Activated gamma-delta T cell treated with anti-CD3 and anti-CD28 coated beads, Interleukin-2, amount 50 U/mL, for 16 hours (primary cell): Measurements from ENCODE around the gene RRP1.

Source experiments
- DNase-seq: peaks from one replicate; pipeline ENCODE4 v3.0.0-alpha.2; 2020; ENCODE audit warnings: low read depth

The RRP1 gene, protein sequence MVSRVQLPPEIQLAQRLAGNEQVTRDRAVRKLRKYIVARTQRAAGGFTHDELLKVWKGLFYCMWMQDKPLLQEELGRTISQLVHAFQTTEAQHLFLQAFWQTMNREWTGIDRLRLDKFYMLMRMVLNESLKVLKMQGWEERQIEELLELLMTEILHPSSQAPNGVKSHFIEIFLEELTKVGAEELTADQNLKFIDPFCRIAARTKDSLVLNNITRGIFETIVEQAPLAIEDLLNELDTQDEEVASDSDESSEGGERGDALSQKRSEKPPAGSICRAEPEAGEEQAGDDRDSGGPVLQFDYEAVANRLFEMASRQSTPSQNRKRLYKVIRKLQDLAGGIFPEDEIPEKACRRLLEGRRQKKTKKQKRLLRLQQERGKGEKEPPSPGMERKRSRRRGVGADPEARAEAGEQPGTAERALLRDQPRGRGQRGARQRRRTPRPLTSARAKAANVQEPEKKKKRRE

DNA sequence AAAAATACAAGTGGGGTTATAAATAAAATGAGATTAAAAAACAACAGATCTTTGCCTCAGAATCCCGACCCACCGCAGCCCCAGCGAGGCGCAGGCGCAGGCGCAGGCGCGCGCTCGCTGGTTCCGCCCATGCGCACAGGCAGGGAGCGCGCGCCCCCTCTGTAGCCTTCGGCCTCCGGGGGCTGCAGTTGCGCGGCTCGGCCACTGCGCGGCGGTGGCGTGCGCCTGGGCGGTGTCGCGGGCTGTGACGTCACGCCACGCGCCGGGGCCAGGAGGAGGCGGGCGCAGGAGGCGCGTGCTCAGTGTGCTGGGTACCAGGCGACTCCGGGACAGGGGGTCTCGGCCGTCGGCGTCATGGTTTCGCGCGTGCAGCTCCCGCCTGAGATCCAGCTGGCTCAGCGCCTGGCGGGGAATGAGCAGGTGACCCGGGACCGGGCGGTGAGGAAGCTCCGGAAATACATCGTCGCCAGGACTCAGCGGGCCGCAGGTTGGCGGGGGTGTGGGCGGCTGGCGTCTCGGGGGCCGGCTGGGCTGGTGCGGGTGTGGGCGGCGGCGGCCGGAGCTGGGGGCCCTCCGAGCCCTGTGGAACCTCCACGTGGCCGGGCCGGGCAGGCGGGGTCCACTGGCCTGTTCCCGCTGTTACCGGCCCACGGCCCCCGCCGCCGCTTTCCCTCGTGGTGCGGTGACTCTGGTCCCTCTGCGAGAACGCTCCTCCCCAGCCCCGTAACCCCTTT lies at the start of gene RRP1:
Gene RRP1 (plus strand): TSS at position 302 of the 734 bp plus-strand sequence. CDS start 53 bp downstream, at position 355.
- peak; percentile 90 for DNase-seq

DNA sequence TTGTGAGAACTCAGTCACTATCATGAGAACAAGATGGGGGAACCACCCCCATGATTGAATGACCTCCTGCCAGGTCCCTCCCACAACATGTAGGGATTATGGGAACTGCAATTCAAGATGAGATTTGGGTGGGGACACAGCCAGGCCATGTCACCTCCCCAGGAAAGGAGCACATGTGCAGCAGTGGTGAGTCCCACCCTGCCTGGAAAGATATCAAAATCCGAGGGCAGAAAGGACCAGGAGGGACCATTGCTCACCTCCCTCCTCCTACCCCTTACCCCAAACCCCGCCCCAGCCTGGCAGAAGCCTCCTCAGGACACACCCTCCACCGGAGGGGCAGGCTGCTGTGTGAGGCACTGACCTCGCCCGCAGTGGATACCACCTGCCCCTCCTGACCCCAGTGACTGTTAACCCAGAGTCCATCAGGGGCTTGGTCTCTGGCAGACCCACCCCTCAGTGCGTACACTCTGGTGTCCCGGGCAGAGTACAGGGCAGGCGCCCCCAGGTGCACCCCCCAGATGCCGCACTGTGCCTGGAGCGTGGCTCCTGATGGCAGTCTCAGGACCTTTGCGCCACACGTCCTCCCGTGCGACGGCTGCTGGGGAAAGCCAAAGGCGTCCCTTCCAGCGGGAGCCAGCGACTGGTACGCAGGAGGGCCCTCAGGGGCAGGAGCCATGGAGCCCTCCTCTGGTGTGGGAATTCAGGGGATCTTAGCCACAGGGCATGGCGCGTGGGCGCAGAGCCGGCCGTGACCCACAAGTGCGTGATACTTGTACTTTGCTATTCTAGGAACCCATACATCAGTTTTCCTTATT lies 49.5 kb upstream of the RRP1 start:
- DNase-seq, result no peak

DNA sequence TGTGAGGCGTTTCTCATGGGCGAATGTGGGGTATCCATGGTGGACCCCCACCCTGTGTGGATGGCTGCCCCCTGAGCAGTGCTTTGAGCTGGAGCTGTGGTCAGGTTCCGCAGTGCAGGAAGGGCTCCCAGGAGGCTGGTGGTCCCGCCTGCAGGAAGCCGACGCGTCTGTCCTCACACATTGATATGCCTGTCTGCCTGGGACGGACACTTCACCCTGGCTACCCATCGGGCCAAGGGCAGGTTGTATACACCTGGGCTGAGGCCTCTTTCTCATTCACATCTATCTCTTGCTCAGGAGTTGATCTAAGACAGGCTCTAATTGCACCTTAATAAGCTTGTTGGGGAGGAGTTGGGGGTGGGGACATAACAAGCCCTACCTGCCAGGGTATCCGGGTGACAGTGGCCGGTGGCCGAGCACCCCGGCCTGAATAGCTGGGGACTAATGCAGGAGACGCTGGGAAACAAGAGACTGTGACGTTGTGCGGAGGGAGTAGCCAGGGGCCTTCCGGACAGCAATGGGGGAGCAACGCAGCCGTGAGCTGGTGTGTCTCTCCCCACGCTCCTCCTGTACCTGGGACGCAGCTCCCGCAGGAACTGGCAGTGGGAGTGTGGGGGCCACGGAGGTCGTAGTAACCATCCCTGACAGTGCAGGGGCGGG lies 48.8 kb upstream of the RRP1 start:
- no peak for DNase-seq

DNA sequence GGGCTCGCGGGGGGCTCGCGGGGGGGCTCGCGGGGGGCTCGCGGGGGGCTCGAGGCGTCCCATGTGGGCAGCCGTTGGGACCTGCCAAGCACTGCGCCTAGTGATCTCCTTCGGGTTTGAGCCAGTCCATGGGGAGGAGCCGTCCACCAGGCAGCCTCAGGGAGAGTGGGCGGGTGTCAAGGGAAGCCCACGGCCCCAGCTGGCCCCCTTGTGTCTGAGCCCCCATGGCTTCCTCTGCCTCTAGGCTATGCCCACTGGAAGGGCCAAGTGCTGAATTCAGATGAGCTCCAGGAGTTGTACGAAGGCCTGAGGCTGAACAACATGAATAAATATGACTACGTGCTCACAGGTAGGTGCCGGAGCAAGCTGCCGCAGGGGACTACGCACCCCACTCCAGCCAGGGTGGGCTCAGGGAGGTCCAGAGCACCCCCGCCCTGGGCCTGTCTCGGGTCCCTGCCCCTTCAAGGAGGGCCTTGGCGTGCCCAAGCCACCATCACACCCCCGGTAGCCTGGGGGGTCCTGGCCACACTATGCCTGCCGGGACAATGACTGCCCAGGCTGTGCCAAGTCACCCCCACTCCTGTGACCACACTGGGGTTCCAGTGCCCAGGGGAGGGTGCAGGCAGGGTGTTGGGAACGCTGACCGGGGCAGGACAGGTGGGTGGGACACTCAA lies 47.8 kb upstream of the RRP1 start:
- DNase-seq, result no peak

DNA sequence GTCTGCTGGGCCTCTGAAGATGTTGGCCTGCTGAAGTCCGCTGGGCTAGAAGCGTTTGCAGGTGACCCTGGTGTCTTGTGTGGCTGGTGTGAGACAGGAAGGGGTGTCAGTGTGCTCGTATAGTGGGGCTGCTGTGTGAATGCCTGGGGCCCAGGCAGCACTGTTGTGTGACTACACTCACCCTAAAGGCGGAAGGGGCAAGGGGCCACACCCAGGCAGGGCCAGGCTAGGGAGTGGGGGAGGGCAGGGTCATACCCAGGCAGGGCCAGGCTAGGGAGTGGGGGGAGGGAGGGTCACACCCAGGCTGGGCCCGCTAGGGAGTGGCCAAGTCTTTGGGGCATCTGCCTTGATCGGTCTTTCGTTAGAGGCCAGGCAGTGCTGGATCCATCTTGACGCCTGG lies 45.4 kb upstream of the RRP1 start:
- no peak for DNase-seq

DNA sequence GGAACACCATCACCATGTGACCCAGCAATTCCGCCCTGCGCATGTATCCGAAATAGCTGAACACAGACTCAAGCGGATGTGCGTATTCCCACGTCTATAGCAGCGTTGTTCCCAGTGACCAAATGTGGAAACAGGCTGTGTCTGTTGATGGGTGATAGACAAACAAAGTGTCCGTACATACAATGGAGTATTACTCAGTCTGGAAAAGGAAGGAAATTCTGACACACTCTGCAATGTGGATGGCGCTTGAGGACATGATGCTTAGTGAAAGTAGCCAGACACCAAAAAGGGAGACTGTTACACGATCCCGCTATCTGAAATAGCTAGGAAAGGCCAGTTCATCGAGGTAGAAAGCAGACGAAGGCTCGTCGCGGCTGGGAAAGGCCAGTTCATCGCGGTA lies 44.7 kb upstream of the RRP1 start:
- DNase-seq, result no peak

DNA sequence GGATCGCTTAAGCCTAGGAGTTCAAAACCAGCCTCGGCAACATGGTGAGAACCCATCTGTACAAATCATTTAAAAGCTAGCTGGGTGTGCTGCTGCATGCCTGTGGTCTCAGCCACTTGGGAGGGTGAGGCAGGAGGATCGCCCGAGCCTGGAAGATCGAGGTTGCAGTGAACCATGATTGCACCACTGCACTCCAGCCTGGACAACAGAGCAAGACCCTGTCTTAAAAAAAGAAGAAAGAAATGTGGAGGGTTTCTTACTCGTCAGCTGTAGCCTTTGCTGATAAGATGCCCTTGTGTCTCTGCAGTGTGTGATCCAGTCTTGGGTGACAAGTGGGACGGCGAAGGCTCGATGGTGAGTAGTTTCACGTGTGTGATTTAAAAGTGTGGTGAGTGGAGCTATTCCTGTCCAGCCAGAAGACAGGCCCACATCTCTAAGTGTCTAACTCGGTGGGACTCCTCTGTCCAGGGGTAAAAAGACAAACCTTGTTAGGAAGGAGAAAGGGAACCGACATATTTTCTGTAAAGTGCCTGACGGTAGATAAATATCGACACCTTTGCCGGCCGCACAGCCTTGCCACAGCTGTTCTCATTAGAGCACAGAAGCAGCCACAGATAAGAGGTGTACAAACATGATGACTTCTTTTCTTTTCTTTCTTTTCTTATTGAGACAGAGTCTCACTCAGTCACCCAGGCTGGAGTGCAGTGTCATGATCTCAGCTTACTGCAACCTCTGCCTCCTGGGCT lies 43.4 kb upstream of the RRP1 start:
- no peak for DNase-seq

DNA sequence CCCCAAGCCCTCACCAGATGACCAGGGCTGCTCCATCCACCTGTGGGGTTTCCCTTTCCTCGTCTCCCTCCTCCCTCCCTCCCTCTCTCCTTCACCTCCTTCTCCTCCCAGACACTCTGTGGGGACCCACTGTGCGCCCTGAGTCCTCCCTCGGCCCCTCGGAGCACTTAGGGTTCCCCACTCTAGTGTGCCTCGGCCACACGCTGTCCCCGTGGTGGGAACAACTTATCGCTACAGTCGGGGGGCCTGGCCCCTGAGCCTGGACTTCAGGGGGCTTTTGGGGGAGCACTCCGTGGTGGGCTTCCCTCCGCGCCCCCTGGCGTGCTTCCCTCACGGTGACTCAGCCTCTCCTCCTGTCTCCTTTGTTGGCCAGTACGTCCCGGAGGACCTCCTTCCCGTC lies 40.8 kb upstream of the RRP1 start:
- no peak for DNase-seq

DNA sequence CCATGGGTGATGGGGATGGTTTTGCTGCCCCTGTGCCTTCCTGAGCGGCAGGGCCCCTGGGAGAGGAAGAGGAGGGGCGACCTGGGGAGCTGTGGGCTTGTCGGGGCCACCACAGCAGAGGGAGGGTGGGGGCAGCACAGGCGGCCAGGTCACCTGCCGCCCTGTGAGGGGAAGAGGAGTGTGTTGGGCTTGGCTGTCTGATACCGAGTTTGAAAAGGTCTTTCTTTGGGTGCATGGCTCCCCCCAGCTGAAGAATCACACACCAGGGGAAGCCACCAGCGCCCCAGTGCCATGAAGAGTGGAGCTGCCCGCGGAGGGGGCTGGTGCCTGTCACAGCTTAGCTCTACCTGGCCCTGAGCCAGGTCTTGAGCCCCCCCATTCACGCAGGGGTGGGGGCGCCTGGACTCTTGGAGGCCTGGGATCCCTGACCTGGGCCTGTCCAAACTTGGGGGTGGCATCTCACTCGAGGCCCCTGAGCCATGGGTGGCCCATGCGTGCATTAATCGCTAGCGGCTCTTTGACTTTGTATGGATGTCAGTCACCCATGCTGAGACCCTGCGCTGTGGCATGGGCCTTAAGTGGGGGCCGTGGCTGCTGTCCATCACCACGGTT lies 39.6 kb upstream of the RRP1 start:
- DNase-seq, result no peak

DNA sequence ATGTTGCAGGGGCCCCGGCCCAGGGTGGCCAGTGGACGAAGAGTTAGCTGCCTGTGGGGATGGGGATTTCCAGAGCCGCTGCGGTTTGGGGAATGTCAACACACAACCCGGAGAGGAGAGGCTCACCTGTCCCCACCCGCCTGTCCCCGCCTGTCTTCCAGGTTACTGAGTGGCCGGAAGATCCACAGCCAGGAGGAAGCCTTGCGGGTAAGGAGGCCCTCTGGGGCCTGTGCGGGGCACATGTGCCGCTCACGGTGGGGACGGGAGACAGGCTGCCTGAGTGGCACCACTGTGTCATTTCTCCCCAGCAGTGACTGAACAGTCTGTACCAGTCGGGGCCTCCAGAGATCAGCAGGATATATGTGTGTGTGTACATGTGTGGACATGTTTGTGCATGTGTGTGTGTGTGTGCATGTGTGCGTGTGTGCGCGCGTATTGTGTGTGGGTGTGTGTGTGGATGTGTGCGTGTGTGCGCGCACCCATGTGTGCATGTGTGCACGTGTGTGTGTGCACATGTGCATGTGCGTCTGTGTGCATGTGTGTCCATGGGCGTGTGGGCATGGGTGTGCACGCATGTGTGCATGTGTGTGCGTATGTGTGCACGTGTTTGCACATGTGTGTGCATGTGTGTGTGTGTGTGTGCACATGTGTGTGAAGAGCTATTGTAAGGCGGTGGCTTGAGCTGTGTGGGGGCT lies 38.9 kb upstream of the RRP1 start:
- DNase-seq, result no peak

DNA sequence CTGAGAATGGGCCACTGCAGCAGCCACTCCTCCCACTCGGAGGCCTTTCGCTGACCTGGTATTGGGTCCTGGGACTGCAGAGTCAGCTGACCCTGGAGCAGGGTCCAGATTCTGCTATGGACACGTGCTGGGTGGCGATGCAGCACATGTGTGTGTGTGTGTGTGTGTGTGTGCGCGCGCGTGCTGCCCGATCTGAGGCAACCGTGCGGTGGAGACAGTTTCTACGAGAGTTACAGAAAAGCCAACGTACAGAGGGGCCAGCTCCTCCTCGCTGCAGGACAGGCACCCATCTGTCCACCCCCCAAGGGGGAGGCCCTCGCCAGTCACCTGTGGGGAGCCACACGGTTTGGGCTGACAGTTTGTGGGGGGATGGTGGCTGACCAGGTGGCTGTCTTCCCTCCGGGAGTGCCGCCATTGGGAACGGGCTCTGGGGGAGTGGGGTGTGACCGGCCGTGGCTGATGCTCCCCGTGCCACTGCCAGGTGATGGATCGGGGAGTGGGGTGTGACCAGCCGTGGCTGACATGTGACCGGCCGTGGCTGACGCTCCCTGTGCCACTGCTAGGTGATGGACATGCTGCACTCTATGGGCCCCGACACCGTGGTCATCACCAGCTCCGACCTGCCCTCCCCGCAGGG lies 37.3 kb upstream of the RRP1 start:
- no peak for DNase-seq

DNA sequence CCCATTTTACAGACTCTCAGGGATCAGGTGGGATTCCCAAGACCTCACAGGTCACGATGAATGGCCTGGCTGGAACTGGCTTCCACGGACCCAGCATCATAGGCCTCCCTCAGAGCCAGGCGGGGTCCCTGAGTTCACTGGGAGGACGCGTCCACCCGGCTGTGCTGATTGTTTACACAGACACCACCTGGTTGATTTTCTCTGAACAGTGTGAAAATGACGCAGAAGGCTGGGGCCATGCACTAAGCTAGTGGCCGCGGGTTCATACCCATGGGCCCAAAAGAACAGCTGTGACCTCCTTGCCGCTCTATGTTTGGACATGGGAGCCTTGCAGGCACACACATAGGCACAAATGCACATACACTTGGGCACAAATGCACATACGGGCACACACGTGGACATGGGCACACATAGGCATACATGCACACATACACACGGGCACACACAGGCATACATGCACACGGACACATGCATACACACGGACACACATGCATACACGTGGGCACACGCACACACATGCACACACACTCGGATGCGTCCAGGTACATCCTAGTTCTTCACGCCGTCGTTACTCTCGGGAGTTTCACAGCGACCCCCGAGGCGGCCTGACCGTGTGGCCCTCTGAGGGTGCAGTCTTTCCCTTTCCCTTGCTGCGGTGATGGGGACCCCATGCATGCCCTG lies 36.5 kb upstream of the RRP1 start:
- no peak for DNase-seq

DNA sequence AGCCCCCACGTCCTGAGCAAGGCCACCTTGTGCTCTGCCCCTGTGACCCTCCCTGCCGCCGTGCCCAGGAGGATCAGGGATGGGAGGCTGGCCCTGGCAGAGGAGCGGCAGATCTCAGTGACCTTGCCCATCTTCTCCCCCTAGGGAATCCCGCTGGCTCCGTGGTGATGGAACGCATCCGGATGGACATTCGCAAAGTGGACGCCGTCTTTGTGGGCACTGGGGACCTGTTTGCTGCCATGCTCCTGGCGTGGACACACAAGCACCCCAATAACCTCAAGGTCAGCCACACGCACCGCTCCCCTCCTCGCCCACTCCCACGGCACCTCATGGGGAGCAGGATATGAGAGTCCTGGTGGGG lies 36.0 kb upstream of the RRP1 start:
- no peak for DNase-seq

DNA sequence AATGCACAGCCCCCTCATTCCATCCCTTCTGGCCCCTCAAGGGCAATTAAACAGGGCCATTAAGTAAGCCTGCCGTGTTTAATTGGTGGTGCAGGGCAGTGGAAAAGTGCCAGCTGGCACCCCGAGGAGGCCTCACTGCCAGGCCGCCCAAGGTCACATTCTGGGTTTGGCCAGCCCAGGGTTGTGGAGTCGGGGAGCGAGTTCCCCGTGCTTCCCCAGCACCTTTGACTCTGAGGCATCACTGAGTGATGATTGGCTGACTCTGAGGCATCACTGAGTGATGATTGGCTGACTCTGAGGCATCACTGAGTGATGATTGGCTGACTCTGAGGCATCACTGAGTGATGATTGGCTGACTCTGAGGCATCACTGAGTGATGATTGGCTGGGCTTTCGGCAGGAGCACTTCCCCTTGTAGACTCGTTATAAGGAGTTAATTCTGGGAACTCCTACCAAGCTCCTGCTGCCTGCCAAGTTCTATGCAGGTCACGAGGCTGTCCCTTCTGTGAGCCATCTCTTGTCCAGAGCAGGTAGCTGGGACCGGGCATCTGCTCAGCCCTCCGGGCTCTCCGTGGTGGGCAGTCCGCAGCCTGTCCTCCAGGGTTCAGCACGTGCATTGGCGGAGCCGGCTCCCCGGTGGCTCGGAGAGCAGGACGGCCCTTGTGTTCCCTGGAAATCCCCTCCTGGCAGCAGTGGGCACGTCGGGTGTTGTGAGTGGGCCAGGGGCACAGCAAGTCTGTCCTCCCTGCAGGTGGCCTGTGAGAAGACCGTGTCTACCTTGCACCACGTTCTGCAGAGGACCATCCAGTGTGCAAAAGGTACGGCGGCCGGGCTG lies 34.2 kb upstream of the RRP1 start:
- DNase-seq, result no peak

DNA sequence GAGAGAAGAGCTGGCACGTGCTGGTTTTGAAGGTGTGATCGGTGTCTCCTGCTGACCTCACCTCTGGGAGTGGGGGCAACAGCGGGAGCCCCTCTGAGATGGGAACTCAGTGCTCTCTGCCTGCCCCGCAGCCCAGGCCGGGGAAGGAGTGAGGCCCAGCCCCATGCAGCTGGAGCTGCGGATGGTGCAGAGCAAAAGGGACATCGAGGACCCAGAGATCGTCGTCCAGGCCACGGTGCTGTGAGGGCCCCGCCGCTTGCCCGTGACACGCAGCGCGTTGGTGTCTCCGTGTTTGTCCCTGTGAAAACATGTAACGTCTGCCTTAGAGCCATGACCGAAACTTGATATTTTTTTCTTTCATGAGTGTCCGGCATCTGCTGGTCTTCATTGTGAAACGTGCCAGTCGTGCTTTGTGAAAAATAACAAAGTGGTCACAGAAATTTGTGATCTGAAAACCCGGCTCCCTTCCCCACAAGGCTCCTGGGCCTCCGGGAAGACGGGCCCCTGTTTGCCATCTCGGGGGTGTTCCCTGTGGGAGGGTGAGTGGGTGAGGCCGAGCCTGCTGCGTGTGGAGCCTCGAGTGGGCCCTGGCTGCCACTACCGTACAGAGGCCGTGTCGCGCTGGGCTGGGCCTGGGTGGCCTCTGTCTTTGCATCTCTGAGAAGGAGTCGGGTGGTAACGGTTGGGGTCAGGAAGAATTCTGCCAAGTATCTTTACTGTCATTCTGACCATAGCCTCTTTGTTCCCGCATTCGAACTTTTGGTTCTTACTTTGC lies 33.4 kb upstream of the RRP1 start:
- DNase-seq, result no peak

DNA sequence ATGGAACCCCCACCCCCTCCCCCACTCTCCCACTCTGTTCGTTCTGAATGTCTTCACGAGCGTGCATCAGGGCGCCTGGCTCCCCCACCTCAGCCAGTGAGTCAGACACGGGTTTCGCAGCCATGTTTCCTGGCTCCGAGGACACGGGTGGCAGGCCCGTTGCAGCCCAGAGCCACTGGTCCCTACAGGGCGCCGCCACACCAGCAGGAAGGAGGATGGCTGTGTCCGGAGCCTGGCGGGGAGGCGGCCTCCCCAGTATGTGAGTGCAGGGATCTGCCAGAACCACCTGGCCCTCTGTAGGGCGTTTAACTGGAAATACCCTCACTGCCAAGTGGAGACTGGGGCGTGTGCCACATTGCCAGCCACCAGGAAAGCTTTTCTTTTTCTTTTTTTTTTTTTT lies 31.8 kb upstream of the RRP1 start:
- no peak for DNase-seq

DNA sequence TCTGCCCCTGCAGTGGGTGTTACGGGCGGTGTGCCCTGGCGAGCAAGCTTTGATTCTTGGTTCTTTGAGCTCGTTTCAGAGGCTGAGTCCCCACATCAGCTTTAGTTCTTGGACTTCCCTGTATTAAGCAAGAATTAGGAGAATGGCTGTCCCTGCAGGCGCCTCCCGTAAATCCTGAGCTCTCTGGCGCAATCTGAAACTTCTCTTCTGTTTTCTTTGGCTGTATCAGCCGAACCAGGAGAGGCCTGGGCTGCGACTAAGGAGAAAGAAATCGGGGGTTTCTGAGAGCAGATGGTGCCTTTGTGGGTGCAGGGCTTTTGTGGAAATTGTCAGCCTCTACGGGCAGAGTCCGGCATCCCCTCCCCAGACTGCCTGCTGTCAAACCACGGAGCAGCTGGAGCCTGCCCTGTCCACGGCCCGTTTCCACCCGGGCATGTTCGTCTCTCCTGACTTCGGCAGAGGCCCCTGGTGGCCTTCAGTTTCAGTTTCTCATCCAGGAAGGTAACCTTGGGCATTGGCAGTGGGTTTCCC lies 31.2 kb upstream of the RRP1 start:
- DNase-seq, result no peak
